ENCODE results near the gene SLC25A19.
A peak's percentile ranks its signal among the peaks of the same experiment; 100 is the strongest.

The SLC25A19 gene

DNA sequence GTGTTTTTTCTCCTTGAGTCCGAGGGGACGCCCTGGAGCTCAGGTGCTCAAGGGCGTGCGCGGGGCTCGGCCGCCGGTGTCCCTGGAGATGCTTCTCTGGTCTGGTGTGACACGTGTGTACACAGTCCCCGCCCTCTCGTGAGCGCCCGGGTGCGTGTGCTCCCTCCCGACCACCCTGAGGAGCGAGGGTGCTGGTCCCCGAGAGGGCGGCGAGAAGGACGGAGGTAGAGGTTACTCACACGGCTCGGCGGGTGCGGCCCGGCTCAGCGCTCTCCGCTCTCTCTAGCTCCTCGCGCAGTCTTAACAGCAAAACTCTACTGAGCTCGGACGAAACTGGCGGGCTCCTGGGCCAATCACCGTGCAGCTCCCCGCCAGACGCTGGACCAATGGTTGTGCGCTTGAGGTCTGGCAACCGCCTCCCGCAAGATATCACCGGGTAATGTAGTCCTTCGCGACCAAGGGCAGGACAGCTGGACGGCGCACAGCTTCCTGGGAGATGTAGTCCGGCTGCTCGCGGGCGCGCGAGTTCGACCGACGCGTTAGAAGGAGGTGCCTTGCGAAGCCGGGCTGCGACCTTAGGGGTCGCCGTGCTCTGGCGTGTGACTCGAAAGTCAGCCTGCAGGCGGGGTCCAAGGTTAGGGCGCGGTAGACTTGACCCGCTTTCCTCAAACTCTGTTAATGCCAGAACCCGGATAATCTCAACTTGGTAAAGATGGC lies at the start of gene SLC25A19:
Gene SLC25A19, minus strand, starts transcription at position 319 of the 717 bp plus-strand sequence. CDS start 2,669 bp downstream, outside the sequence.
- DNase-seq (ENCODE audit: low read depth in 2 of 2), result peak; percentile 94 to 95

DNA sequence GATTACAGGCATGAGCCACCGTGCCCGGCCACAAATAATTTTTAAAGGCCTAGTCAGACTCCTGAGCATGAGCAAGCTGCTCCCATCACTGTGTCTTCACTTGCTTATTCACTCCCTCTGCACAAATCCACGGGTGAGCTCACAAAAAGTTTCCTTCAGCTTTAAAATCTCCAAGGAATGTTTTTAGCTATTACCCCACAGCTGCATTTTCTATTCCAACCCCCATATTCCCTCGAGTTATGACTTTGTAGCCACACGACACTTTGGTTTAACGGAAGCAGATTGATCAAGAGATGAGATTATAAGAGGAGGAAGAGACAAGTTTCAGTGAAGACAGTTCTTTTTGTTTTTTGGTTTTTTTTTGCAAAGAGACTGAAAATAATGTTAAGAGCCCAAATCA lies 49.1 kb upstream of the SLC25A19 start:
- no peak for DNase-seq (ENCODE audit: low read depth in 2 of 2)

DNA sequence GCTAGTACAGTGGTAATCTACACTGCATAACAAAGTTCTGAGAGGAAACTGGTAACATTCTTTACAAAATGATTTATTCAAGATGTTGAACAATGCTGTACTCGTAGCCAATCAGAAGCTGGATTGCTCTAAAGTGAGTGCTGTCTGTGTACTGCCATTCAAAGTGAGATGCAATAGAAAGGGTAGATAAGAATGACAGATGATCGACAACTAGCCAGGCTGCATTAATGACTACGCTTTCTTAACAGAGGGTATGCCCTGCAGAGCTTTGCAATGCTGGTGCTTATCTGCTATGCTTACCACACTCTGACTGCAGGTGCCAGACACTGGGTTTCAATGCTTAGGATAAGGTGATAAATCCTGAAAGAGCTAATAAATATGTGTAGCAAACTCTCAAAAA lies 46.1 kb upstream of the SLC25A19 start:
- no peak for DNase-seq (ENCODE audit: low read depth in 2 of 2)

DNA sequence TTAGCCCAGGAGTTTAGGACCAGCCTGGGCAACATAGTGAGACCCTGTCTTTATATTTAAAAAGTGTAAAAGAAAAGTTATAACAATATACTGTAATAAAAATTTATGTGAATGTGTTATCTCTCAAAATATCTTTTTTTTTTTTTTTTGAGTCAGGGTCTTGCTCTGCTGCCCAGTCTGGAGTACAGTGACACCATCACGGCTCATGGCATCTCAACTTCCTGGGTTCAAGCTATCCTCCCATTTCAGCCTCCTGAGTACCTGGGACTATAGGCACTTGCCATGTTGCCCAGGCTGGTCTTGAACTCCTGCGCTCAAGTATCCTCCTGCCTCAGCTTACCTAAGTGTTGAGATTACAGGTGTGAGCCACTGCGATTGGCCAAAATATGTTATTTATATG lies 45.5 kb upstream of the SLC25A19 start:
- no peak for DNase-seq (ENCODE audit: low read depth in 2 of 2)

DNA sequence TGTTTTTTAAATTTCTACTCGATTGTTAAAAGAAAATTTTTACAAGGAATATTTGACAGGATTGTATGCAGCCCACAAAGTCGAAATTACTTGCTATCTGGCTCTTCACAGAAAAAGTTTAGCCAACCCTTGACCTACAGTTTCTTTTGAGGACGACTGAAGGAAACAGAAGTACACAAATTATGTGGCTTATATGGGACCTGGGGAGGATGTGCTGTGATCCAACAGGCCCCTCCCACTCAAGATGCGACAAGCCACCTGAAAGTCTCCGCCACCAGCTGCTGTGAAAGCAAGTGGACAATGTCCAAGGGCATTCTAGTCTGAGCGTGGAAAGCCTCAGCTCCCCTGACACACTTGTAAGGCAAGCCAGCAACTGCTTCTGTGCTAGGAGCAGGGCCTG lies 42.4 kb upstream of the SLC25A19 start:
- DNase-seq (ENCODE audit: low read depth in 2 of 2), result no peak

DNA sequence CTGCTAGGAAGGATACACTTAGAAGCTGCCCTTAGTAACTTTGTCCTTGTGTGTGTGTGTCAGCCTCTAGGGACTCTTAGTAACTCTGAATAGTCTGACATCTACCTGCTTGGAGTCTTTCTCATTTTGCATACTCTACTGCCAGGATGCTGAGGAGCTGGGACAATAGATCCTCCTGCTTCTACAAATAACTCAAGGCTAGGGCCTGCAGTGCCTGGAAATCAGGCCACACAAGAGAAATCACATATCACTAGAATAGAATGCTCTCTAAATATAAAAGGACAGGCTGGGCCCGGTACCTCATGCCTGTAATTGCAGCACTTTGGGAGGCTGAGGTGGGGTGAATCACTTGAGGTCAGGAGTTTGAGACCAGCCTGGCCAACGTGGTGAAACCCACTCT lies 38.5 kb upstream of the SLC25A19 start:
- DNase-seq (ENCODE audit: low read depth in 2 of 2), result no peak

DNA sequence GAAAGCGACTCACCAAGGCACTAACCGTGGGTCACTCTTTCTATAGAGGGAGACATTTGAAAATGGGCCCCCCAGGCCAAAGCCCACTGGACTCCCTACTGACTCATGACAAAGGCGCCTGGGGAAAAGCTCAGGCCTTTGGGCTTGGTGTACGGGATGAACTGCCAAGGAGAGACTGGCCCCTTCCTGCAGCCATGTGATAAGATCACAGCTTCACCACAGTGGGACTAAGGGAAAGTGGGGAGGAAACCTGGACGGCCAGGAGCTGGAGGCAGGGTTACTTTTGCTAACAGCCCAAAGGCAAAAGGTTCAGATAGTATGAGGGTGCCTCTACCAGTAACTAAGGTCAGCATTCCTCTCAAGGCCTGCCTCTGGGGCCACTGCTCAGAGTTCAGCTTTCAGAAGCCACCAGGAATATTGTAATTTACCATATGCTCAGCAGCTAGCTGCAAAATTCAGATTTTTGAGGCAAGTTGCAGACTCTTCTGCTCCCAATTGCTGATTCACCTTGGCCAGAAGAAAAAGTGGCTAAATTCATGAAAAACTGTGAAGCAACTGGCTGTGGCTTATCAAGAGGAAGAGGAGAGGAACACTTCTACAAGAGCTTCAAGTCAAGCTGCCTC lies 37.1 kb upstream of the SLC25A19 start:
- DNase-seq (ENCODE audit: low read depth in 2 of 2), result no peak

DNA sequence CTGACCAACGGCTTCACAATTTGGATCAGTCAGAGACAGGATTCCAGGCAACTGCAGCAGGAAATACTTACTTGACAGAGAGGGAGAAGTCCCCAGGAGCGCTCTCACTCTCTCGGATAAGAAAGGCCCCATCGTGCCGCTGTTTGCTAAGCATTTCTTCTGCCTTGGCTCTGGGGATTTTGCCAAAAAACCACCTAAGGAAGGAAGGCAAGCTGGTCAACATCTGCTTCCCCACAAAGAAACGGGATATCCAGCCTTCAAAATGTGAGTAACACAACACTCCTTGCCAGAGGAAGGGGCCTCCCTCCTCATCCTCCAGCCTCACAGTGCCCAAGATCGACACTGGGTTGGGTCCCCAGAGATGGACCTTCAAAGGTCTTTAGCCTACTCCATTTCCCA lies 36.6 kb upstream of the SLC25A19 start:
- DNase-seq (ENCODE audit: low read depth in 2 of 2), result no peak

DNA sequence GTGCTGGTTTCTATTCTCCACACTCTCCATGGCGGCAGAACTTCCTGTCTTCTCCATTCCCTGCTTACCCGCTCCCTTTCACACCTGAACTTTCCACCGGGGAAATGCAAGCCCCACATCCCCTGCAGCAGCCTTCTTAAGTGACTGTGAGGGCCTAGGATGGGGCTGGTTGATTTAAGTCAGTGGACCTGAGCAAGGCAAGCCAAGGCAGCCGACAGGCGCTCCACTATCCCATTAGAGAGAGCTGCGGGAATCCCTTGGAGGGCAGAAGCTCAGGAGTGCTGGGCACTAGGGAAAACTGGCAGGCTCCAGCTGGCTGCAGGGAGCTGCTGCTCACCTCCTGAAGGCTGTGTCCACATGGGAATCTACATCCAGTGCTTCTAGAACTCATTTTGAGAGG lies 36.1 kb upstream of the SLC25A19 start:
- no peak for DNase-seq (ENCODE audit: low read depth in 2 of 2)

DNA sequence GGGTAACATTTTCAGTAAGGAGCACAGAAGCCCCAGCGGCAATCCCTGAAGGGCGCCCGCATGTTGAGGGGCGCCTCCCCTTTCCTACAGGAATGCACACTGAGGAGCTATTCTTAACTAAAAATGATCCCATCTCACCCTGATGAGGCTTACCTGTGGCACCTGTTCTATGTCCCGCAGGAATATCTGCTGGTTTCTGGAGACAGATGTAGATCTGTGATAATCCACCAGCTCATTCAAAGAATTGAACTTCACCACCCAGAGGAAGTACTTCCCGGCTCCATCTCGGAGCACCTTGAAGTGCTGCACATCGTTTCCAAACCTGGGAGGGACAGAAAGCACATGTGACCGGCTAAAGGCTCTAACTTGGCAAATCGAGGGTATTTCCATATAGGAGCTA lies 32.3 kb upstream of the SLC25A19 start:
- DNase-seq (ENCODE audit: low read depth in 2 of 2), result no peak

DNA sequence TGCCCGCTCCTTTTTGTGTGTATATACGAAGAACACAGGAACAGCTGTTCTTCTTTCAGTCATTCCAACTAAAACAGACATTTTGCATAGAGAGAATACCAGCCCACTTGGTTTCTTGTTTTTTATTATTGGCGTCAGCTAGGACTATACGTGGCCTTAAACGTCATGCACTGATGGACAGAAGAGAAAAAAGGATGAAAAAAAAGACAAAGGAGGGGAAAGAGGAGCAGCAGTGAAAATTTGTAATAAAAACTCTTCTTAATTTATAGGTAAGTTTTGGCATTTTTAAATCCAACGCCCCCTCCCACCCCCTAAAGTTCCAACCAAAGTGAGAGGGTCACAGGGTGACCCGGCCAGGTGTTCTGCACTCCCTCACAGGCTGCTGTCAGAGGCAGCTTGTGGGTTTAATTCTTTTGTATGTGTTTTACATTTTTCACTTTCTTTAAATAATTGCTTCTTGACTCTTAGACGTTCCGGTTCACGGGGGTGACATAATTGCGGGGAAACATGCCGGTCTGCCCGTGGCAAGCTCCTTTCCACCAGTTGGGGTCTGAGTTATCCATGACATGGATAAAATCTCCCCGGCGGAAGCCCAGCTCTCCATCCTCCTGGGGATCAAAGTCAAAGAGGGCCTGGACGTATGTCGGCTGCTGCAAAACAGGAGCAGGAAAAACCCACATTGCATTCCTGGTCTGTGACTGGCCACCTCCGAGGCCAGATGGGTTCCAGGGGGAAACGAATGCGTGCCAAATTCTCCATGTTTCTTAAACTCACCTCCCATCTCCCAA lies 30.9 kb upstream of the SLC25A19 start:
- DNase-seq (ENCODE audit: low read depth in 2 of 2), result no peak

DNA sequence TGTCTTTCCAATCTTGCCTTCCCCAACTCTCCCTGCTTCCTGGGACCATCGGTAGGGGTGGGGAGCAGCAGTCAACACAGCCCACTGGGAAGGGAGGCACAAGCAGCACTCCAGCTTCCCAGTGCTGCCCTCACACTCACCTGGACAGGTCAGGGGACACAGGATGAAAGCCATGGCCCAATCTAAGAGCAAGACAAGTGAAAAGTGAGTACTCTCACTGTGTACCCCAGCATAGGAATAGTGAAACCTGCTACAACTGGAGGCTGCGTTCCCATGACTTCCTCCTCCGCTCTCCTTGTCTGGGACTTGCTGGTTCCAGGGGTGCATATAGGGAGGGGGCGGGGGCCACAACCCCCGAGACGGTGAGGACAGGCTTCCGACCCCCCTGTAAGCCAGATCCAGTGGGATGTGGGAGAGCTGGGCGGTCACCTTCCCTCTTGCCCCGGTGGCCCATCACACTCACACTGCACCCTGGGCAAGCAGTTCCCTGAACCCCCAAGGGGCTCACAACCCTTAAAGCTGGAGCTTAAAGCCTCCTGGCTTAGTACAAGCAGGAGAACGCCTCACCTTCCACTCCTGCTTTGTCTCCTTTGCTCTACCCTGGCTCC lies 29.5 kb upstream of the SLC25A19 start:
- DNase-seq (ENCODE audit: low read depth in 2 of 2), result no peak

DNA sequence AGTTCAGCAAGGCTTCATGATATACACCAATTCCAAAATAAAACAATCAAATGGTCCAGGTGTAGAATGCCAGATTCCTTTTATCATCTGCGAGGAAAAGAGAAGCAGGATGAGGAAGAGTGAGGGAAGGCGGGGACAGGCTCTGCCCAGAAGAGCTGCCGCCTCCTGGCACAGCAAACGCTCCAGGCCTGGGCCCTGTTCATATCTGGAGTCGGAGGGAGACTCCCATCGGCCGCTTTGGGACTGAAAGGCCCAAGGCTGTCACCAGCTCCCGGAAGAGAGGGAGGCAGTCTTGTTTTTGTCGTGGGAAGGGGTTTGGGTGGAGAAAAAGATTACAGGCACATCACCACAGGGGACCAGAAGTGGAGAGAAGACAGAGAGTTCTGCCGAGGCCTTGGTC lies 29.0 kb upstream of the SLC25A19 start:
- DNase-seq (ENCODE audit: low read depth in 2 of 2), result no peak

DNA sequence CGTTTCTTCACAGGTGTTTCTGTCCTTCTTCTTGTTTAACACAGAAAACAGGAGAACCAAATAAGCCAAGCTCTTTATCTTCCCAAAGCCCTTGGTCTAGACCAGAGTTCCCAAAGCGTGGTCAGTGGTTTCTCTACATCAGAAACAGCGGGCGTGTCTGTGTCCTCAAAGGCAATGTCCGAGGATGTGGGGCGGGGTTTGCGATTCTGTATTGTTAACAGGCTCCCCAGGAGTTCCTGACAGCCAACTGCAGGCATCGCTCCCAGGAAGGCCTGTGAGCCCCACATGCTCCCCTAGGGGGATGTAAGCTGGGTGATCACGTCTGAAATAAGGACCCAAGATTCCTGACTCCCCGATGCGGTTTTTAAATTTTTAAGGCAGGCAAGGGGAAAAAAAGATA lies 28.4 kb upstream of the SLC25A19 start:
- DNase-seq (ENCODE audit: low read depth in 2 of 2), result no peak

DNA sequence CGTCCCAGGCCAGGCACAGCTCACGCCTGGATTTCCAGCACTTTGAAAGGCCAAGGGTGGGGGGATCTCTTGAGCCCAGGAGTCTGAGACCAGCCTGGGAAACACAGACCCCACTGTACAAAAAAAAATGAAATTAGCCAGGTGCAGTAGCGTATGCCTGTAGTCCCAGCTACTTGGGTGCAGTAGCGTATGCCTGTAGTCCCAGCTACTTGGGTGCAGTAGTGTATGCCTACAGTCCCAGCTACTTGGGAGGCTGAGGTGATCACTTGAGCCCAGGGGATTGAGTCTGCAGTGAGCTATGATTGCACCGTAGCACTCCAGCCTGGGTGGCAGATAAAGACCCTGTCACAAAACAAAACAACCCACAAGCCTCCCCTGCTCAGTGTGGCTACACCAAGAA lies 27.0 kb upstream of the SLC25A19 start:
- no peak for DNase-seq (ENCODE audit: low read depth in 2 of 2)

DNA sequence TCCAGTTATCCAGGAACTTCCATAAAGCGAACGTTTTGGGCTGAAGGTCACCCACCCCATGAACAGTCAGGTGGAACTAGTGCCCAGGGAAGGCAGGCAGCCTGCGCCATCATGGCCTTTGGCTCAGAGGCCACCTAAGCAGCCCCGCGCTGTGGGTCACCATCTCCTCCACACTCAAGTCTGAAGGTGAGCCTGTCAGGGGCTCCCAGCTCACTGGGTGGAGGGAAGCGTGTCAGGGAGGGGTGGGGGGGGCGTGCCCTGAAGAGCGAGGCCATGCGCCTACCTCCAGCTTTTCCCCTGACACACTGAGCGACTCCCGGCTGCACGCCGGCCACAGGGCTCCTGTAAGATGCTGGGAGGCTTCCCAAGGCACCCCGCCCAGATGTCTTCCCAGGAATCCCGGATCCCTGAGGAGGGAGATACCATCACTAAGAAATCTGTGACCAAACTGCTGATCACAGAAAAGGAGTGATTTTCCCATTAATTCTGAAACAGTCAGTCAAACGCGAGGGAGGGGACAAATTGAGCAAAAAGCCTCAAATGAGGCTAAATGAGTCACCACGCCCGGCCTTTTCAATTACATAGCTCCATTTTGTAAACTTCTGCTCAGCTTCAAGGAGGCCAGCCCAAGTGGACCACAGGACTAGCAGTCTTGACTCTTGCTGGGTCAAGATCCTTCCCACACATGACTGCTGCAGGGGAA lies 26.5 kb upstream of the SLC25A19 start:
- DNase-seq (ENCODE audit: low read depth in 2 of 2), result no peak

DNA sequence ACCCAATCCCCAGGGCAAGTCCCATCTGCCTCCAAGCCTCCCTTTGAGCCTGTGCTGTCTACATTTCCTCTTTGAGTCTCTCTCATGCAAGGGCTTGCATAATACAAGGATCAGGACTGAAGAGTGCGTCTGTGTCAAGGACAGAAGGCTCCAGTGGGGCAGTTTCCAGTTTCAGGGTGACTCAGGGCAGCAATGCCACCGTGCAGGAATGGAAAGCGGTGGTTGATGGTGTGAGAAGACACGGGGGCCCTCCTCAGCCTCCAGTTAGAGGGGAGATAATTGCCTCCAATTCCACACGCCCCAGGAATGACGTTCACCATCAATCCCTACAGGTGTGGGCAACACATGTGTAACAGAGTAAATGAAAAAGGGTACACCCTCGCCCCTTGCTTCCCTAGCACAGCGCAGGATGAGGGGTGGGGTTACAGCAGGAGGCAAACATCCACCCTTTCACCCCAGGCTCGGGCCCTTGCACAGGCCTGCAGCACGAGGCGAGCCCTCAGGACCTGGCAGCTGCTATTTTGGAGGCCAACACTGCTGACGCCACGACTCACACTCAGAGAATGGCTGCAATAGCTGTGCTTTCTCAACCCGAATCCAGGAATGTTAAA lies 24.8 kb upstream of the SLC25A19 start:
- no peak for DNase-seq (ENCODE audit: low read depth in 2 of 2)

DNA sequence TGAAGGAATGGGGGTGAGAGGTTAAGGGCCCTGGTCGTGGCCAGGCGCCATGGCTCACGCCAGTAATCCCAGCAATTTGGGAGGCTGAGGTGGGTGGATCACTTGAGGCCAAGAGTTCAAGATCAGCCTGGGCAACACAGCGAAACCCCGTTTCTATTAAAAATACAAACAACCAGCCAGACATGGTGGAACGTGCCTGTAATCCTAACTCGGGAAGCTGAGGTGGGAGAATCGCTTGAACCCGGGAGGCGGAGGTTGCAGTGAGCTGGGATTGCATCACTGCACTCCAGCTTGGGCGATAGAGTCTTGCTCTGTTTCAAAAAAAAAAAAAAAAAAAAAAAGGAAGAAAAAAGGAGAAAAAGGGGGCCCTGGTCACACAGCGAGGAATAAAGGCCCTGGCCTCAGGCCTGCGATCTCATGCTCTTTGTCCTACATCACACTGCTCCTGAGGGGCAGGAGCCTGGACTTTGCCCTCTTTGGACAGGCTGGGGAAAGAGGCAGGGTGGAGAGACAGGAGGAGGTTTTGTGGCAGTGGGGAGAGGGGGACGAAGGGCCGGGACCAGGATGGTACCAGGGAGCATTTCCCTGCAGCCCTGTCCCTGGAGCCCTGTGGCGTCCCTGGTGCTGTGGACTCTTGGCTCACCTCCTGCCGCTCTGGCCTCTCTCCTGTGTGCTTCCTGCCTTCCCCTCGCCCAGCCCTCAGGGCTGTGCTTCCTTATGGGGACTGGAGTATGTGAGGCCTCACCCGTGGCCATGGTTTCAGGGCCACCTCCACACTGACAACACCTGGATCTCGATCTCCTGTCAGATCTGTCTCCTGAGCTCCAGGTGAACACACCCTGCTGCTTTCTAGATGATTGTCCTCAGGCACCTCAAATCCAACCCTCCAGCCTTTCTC lies 19.7 kb upstream of the SLC25A19 start:
- DNase-seq (ENCODE audit: low read depth in 2 of 2), result no peak

DNA sequence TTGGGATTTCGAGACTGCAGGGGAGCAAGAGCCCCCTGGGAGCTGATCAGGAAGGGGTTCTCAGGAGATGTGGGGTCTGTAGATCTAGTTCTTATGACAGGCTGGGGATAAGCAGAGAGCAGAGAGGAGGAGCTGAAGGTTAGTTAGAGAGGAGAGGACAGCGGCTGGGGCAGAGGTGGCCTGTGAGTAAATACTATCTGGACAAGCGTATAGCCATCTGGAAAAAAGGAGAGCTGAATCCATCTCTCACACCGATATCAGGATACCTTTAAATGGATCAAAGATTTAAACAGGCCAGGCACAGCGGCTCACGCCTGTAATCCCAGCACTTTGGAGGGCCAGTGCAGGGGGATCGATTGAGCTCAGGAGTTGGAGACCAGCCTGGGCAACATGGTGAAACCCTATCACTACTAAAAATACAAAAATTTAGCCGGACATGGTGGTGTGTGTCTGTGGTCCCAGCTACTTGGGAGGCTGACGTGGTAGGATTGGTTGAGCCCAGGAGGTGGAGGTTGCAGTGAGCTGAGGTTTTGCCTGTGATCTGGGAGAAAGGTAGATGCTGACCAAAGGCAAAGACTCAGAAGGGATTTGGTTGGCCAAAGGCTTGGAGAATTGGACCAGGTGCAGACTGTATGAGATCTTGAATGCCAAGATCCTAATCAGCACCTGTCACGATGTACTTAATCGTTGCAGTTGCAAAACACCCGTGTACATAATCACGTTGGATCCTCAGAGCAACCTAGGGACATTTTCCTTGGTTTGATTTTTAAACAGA lies 18.9 kb upstream of the SLC25A19 start:
- DNase-seq (ENCODE audit: low read depth in 2 of 2), result no peak

Data from stimulated activated CD4-positive, alpha-beta T cell treated with anti-CD3 and anti-CD28 coated beads, Interleukin-12 subunit alpha, Interleukin-12 subunit beta, amount 100 ng/mL, for 24 hours (primary cell).